ENCODE measurements around the gene TNP2.

TNP2 gene

GRCh38 chr16:11276896-11277593, 7.9 kb upstream of the TNP2 start:
- DNase-seq: no peak

- DNase-seq: no peak
These were observed 7.2 kb upstream of the TNP2 start, which contains the start of gene PRM2 for GRCh38 chr16:11276143-11276895. TSS of gene PRM2 (minus strand) at chr16:11276480. CDS start at chr16:11276370, 110 bp downstream.

- DNase-seq: no peak
These were observed 5.8 kb upstream of the TNP2 start for GRCh38 chr16:11274964-11275363.

- no peak for DNase-seq
These were observed 4.7 kb upstream of the TNP2 start for GRCh38 chr16:11273721-11274324.

- no peak for DNase-seq
These were observed 4.0 kb upstream of the TNP2 start, which contains the start of gene PRM3 for GRCh38 chr16:11272921-11273720. TSS of gene PRM3 (minus strand) at chr16:11273629. CDS start at chr16:11273595, 34 bp downstream.

- DNase-seq: no peak
These were observed 3.4 kb upstream of the TNP2 start for GRCh38 chr16:11272484-11272883.

- no peak for DNase-seq
These were observed 2.5 kb upstream of the TNP2 start for GRCh38 chr16:11271610-11272009.

- no peak for DNase-seq
These were observed 1.6 kb upstream of the TNP2 start for GRCh38 chr16:11270602-11271162.

GRCh38 chr16:11265124-11265523, 4.0 kb downstream of the TNP2 start:
- no peak for DNase-seq

- no peak for DNase-seq
These were observed 4.8 kb downstream of the TNP2 start for GRCh38 chr16:11264155-11264832.

- DNase-seq: peak; percentile 65 to 79
These were observed 5.4 kb downstream of the TNP2 start for GRCh38 chr16:11263737-11264136.

GRCh38 chr16:11262915-11263314, 6.2 kb downstream of the TNP2 start:
- DNase-seq: no peak

GRCh38 chr16:11260596-11260966, 8.5 kb downstream of the TNP2 start:
- DNase-seq: no peak

GRCh38 chr16:11259655-11260595, 9.2 kb downstream of the TNP2 start:
- DNase-seq: no peak

GRCh38 chr16:11258553-11259492, 10.3 kb downstream of the TNP2 start:
- peak in 1 of 2 experiments; percentile 56 for DNase-seq

- DNase-seq: peak; percentile 72 to 78
These were observed 11.8 kb downstream of the TNP2 start for GRCh38 chr16:11257131-11257938.

- peak; percentile 73 to 79 for DNase-seq
These were observed 12.4 kb downstream of the TNP2 start for GRCh38 chr16:11256661-11257130.
